Measurements from ENCODE around the gene CAMK1.
A peak's percentile ranks its signal among the peaks of the same experiment; 100 is the strongest.

The CAMK1 gene

DNA sequence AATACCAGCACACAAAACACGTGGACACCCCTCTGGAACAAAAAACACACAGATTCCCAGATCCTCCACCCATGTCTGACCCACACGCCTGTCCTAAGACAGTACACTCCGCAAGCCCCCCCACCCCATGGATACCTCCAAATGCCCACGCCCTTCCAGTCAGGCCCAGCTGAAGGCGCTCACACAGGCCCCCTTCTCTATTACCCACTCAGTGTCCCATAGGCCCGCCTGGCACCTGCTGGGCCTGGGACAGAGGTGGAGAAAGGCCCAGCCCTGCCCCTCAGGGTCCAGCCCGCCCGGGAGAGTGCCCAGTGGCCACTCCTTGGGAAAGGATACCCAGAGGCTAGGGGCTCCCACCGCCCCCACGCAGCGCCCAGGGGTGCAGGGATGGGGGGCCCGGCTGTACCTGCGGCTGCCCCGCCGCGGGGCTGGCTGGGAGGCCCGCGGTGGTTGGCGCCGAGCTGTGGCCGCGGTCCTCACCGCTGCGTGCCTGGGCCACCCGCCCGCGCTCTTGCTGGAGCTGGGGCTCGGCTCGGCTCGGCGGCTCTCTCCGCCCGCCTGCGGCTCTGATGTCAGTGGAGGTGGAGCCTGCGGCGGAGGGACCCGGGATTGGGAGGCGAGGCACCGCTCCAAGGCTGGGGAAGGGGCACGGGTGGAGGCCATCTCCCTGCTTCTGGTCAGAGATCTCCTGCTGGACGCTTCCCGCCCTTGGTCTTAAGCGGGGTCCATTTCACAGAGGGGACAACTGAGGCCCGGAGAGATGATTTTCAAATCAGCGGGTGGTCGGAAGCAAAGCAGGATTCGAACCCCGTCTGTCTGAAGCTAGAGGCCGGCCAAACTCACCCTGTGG, at the start of gene CAMK1:
Gene CAMK1 (minus strand): TSS at position 522 of the 850 bp plus-strand sequence. CDS start 2,198 bp downstream, outside the sequence.
- peak; percentile 23 to 42 for DNase-seq (ENCODE audit: low read depth in 1 of 2, low spot score in 1 of 2)

DNA sequence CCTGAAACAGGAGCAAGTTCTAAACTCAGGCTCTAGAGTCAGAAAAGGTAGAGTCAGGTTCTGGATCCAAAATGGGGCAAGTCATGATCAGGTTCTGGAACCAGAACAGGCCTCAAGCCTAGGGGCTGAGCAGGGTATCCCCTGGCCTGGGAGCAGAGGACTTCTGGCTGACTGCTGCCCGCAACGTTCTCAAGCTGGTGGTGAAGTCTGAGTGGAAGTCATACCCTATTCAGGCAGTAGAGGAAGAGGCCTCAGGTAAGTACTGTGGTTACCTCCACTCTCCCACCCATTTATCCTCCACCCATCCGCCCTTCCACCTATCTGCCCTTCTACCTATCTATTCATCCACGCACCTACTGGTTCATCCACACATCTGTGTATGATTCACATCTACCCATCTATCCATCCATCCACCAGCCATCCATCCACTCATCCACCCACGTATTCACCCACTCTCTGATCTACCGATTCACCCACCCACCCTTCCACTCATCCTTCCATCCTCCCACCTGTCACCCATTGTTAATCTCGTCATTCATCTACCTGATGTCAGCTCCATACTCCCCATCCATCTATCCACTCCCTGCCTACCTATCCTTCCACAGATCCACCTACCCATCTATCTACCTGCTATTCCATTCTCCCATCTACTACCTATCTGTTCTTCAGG, 49.1 kb upstream of the CAMK1 start:
- no peak for DNase-seq (ENCODE audit: low read depth in 1 of 2, low spot score in 1 of 2)

DNA sequence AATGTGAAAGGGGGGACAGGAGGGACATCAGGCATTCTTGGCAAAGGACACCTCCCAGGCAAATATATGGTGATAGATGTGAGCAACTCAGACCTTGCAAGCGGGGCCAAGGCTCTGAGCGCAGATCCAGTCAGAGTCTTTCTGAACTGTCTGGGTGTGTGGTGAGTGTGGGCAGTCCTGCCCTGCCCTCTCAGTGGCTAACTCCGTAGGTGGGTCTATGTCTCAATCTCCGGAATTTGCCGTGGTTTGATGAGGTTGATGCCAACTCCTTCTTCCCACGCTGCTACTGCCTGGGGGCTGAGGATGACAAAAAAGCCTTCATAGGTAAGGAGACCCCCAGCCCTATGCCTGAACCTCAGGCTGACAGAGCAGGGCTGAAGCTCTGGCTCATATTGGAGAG, 47.7 kb upstream of the CAMK1 start:
- no peak for DNase-seq (ENCODE audit: low read depth in 1 of 2, low spot score in 1 of 2)

DNA sequence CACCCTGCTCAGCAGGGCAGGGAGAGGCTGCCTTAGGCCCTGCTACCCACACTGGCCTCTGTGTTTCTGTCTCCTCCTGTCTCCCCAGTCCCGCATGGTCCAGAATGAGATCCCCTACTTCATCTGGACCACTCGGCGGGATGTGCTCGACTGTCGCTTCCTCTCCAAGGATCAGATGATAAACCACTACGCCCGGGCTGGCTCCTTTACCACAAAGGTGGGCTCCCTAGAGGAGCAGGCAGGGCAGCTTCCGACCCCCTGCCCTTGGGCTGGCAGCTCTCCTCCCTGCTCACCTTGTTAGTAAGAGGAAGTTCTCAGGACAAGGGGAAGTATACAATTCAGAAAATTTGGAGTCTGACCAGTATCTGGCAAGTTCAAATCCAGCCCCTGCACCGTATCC, 46.2 kb upstream of the CAMK1 start:
- no peak for DNase-seq (ENCODE audit: low read depth in 1 of 2, low spot score in 1 of 2)

DNA sequence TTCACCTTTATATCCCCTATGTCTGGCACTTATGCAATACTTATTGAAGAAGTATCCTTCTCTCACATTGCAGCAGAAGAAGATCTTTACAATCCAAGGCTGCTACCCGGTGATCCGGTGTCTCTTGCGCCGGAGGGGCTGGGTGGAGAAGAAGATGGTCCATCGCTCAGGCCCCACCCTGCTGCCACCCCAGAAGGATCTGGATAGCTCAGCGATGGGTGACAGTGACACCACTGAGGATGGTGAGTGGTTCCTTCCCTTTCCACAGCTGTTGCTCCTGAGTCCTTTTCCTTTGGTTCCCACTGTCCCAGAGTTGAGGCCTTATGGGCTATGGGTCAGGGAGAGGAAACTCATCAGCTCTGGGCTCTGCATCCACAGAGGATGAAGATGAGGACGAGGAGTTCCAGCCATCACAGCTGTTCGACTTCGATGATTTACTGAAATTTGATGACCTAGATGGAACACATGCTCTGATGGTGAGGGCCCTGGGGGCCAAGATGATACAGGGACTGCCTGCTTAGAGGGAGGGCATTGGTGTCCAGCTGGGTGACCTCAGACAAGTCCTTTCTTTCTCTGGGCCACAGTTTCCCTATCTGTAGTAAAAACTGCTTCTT, 43.2 kb upstream of the CAMK1 start:
- DNase-seq (ENCODE audit: low read depth in 1 of 2, low spot score in 1 of 2) = no peak

DNA sequence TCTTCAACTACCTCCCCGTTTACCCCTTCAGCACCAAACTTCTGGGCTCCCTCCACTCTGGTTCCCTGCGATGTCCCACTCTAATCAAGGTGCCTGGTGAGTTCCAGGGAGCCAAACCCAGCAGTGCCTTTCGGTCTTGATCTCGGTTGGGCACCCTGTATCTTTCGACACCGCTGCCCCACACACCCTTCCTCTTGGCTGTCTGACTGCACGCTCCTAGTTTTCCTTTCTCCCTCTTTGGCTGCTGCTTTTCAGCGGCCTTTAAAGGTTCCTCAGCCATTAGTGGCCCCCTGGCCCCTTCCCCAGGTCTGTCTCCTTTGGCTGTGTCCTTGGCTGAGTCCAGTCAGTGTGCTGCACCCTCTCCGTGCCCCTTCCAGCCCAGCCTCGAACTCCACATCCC, 41.1 kb upstream of the CAMK1 start:
- DNase-seq (ENCODE audit: low read depth in 1 of 2, low spot score in 1 of 2) = no peak

GRCh38 chr3:9810433-9810770, 40.7 kb upstream of the CAMK1 start:
- DNase-seq (ENCODE audit: low read depth in 1 of 2, low spot score in 1 of 2) = no peak

DNA sequence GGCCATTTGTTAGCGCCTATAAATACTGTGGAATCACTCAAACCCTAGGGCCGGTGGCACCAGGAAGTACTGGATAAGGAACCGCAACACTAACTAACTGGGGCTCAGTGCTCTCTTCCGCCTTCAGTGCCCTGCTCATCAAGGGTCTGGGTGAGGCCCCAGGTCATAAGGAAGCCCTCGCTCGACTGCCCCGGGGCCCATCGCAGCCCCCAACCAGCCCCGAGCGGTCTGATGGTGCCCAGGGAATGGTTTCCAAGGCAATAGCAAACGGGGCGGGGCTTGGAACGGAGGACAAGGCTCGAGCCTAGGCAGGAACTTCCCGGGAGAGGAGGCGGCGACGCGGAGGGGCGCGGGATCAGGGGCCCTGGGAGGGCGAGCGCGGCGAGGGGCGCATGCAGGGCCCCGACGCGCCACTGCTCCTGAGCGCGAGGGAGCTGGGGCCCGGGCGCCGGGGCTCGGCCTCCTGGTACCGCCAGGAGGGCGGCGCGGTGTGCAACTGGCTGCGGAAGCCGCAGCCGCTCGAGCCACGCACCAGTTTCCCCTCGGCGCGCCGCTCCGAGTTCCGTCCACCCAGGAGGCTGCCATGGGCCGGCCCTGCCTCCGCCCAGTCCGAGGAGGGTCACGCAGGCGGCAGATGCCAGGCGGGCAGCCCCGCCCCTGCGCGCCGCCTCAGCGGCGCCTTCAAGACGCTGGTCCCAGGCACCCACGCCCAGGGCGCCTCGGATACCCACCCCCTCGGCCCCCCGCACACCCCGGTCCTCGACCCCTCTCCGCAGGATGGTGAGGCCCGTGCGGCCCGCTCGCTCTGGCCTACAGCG, 40.1 kb upstream of the CAMK1 start, which contains the start of gene TTLL3:
Gene TTLL3 (plus strand): TSS at position 648 of the 818 bp plus-strand sequence. CDS start 400 bp downstream, outside the sequence.
- peak; percentile 14 to 16 for DNase-seq (ENCODE audit: low read depth in 1 of 2, low spot score in 1 of 2)

- DNase-seq (ENCODE audit: low read depth in 1 of 2, low spot score in 1 of 2) = no peak
These were observed 39.5 kb upstream of the CAMK1 start for GRCh38 chr3:9809239-9809614.

DNA sequence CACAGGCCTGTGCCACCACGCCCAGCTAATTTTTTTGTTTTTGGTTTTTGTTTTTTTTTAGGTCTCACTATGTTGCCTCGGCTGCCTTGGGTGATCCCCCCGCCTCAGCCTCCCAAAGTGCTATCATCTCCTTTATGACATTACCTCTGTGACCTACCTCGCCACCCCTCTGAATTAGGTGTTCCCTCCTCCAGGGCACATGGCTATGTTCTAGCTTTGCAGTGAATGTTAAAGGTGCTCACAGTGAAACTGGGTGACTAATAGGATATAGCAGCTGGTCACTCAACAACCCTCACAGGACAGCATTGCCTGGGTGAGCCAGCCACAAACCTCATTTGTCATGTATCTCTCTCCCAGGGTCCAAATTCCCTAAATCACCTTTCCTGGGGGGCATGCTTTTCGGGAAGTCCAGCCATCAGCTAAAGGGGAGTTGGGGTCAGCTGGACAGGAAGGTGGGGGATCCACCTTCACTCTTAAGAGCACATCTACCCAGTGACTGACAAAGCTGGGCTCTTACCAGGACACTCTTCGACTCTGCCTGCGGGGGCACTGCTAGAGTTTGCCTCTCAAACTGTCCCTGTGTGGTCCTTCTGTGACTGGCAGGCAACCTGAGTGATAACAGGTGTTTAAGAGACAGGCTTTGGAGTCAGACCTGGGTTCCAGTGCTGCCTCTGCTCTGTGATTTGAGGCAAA, 38.7 kb upstream of the CAMK1 start:
- DNase-seq (ENCODE audit: low read depth in 1 of 2, low spot score in 1 of 2) = peak in 1 of 2 donors; percentile 33

DNA sequence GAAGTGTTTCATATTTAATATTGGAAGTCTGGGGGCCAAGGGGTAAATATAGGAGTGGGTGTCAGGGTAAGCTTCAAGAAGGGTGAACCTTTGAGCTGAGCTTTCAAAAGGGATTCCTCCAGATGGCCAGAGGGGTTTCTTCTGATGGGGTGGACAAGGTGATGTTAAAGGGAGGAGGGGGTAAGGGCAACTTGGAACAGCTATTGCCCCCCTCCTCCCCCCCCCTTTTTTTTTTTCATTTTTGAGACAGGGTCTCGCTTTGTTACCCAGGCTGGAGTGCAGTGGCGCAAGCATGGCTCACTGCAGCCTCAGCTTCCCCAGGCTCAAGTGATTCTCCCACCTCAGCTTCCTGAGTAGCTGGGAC, 38.2 kb upstream of the CAMK1 start:
- no peak for DNase-seq (ENCODE audit: low read depth in 1 of 2, low spot score in 1 of 2)

DNA sequence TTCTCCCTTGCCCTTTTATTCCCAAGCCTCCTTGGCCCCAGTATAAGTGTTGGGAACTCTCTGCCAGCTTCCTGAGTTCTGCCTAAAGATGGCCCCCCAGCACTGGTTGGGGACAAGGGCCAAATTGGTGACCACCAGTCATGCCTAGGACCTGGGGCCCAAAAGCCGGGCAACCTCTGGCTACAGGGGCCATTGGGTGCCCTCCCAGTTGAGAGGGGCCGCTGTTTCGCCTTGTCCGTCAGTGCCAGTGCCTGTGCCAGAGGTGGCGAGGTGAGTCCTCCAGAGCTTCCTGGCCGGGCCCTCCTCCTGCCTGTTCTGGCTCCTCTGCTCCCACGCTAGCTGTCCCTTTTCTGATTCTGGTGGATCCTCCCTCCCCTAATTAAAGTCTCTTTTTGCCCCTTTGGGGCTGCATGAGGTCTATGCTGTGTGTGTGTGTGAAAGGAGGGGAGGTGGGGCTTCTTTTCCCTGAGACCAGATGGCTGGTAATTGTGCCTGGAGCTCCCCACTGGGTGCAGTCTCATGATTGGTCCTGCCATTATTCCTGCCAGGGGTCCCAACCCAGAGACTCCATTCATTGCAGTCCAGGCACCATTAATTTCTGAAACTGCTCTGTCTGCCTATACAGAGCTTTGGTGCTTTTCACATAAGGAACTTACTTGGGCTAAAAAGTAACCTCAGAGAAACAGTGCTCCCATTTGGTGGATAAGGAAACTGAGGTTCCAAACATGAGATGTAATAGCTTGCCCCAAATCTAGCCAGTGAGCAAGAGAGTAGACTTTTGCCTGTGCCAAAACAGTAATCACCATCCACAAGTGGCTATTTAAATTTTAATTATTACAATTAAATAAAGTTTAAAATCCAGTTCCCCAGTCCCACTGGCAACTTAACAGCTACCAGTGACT, 37.2 kb upstream of the CAMK1 start:
- no peak for DNase-seq (ENCODE audit: low read depth in 1 of 2, low spot score in 1 of 2)

- no peak for DNase-seq (ENCODE audit: low read depth in 1 of 2, low spot score in 1 of 2)
These were observed 36.4 kb upstream of the CAMK1 start for GRCh38 chr3:9806137-9806536.

DNA sequence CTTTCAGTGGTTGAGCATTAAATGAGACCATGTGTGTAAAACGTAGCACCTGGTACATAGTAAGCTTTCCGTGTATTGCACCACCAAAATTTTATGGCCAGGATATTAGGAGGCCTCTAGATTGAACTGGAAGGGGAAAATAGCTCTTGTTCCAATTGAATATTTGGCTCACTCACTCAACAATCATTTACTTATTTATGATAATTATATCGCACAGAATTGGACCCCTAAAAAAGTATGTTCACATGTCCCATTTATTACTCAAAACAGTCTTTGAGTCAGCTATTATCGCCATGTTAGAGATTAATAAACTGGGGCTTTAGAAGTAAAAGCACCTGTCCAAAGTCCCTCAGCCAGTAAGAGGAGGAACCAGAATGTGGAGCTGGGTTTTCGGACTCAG, 35.2 kb upstream of the CAMK1 start:
- no peak for DNase-seq (ENCODE audit: low read depth in 1 of 2, low spot score in 1 of 2)

DNA sequence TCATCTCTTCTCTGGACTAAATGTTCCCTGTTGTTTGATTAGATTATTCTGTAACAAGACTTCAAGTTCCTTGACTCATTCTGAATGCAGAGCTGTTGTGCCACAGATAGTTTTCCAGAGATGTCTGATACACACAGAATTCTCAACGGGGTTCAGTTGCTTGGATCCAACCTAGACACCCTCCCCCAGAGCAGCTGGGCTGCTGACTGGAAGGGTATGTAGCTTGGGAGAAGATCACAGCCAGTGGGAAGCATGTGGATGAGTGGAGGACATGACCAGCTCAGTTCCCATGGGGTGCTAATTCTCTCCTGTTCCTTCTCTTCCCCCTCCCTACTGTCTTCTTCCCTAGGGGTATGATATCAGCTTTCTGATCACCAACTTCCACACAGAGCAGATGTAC, 33.7 kb upstream of the CAMK1 start:
- no peak for DNase-seq (ENCODE audit: low read depth in 1 of 2, low spot score in 1 of 2)

DNA sequence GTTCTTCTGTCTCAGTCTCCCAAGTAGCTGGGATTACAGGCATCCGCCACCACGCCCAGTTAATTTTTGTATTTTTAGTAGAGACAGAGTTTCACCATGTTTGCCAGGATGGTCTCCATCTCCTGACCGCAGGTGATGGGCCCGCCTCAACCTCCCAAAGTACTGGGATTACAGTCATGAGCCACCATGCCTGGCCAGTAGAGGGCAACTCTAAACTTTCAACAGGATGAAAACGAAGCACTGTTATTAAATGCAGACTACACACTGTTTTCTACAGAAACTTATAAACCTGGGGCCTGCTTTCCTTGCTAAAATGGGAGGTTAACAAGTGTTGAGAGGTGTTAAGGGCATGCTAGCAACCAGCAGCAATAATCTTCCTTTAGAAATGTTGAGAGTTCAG, 30.8 kb upstream of the CAMK1 start:
- no peak for DNase-seq (ENCODE audit: low read depth in 1 of 2, low spot score in 1 of 2)

DNA sequence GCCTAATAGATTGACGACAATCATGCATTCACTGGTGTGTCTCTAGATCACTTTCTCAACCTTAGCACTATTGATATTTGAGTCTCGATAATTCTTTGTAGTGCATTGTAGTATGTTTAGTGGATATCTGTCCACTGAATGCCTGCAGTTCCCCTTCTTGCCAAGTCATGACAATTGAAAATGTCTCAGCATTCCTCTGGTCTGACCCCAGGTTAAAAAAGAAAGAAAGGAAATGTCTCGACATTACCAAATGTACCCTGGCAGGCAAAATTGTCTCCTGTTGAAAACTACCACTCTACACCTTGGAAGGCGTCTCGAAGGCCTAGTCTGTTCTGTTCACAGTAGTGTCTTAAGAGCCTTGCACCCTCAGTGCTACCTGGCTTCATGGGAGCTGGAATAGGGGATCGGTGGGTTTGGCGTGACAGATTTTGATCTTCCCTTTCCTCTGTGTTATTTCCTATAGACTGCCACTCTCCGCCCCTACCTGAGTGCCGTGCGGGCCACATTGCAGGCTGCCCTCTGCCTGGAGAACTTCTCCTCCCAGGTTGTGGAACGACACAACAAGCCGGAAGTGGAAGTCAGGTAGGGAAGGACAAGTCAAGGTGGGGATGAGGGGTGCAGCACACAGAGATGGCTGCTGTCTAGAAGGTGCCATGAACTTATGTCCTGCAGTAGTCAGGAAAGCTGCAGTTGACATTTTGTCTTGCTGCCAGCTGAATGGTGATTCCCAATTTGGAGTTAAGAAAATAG, 27.6 kb upstream of the CAMK1 start:
- DNase-seq (ENCODE audit: low read depth in 1 of 2, low spot score in 1 of 2) = no peak

DNA sequence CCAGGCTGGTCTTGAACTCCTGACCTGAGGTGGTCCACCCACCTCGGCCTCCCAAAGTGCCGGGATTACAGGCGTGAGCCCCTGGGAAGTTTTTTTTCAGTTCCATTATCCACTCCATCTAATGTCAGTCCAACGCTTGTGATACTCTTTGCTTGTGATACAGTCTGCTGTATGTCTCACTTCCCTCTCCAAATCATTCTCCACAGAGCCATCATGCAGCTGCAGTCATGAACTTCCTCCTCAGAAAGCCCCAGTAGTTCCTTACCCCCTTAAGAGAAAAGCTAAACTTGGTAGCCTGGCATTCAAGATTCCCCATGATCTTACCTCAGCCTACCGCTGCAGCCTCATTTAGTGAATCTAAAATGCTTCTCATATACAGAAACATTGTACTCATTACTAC, 25.5 kb upstream of the CAMK1 start:
- no peak for DNase-seq (ENCODE audit: low read depth in 1 of 2, low spot score in 1 of 2)

DNA sequence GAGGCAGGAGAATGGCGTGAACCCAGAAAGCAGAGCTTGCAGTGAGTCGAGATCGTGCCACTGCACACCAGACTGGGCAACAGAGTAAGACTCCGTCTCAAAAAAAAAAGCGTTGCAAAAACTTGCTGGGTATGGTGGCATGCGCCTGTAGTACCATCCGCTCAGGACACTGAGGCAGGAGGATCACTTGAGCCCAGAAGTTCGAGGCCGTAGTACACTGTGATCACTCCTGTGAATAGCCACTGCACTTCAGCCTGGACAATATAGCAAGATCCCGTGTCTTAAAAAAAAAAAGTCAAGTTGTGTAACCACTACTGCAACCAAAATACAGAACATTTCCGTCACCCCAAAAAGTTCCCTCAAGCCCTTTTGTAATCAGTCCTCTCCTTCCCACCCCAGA, 24.7 kb upstream of the CAMK1 start:
- DNase-seq (ENCODE audit: low read depth in 1 of 2, low spot score in 1 of 2) = no peak
